ENCODE measurements around the gene ACER2.

ACER2 gene

GRCh38 chr9:19456996-19457692 lies 48.3 kb downstream of the ACER2 start:
- DNase-seq, result peak; percentile 46

- no peak for DNase-seq
Measured at GRCh38 chr9:19457693-19458009, 48.8 kb downstream of the ACER2 start.

GRCh38 chr9:19460243-19460642 lies 51.4 kb downstream of the ACER2 start:
- DNase-seq, result no peak

GRCh38 chr9:19461135-19461534 lies 52.3 kb downstream of the ACER2 start:
- DNase-seq, result no peak

- no peak for DNase-seq
Measured at GRCh38 chr9:19464061-19464763, 55.4 kb downstream of the ACER2 start.

- DNase-seq, result no peak
Measured at GRCh38 chr9:19464764-19465585, 56.2 kb downstream of the ACER2 start.

GRCh38 chr9:19465586-19466279 lies 56.9 kb downstream of the ACER2 start:
- DNase-seq, result no peak

- DNase-seq, result no peak
Measured at GRCh38 chr9:19466280-19466639, 57.5 kb downstream of the ACER2 start.

- no peak for DNase-seq
Measured at GRCh38 chr9:19469271-19469670, 60.5 kb downstream of the ACER2 start.

- DNase-seq, result no peak
Measured at GRCh38 chr9:19470567-19470966, 61.8 kb downstream of the ACER2 start.

- no peak for DNase-seq
Measured at GRCh38 chr9:19470981-19471650, 62.3 kb downstream of the ACER2 start.

- DNase-seq, result no peak
Measured at GRCh38 chr9:19471737-19472648, 63.2 kb downstream of the ACER2 start.

- DNase-seq, result no peak
Measured at GRCh38 chr9:19473605-19474004, 64.8 kb downstream of the ACER2 start.

- no peak for DNase-seq
Measured at GRCh38 chr9:19479874-19480273, 71.1 kb downstream of the ACER2 start.

- DNase-seq, result no peak
Measured at GRCh38 chr9:19480345-19480744, 71.5 kb downstream of the ACER2 start.

GRCh38 chr9:19481121-19481870 lies 72.5 kb downstream of the ACER2 start:
- no peak for DNase-seq

- no peak for DNase-seq
Measured at GRCh38 chr9:19481971-19482404, 73.2 kb downstream of the ACER2 start.

- DNase-seq, result no peak
Measured at GRCh38 chr9:19484699-19485098, 75.9 kb downstream of the ACER2 start.

- no peak for DNase-seq
Measured at GRCh38 chr9:19485193-19485592, 76.4 kb downstream of the ACER2 start.

GRCh38 chr9:19486803-19487202 lies 78.0 kb downstream of the ACER2 start:
- DNase-seq, result no peak

GRCh38 chr9:19488721-19489120 lies 79.9 kb downstream of the ACER2 start:
- DNase-seq, result no peak
